A549 (cell line): ENCODE data around the gene PHACTR2. TPM values are rescaled to one million over a fixed set of nuclear protein-coding genes. Genes with fewer than 3 reads are reported as not detected.

ENCODE experiments used
- ATAC-seq, 2 experiments: fragments of 200-7000 bp in 1 of 2; fragments of >200 bp in 1 of 2; cut with Nextera tagmentation in 1 of 2; cut with Tn5 transposase in 1 of 2; 3 replicates each; pipeline versions ENCODE4 v1.8.0 to v1.9.1; 2018 to 2020; ENCODE audit warnings: mild to moderate bottlenecking in 1 of 2, moderate library complexity in 1 of 2
- CTCF ChIA-PET: fragments of 300-600 bp; sonication (Branson Sonifier 250); formaldehyde crosslinking; extraction: SDS; loops from one replicate; lab custom pipeline; 2021; ENCODE audit warnings: antibody characterized with exemption, inconsistent platforms; lab: Yijun Ruan, JAX
- POLR2A ChIA-PET: fragments of 350-600 bp; formaldehyde crosslinking; extraction: SDS; loops from one replicate; lab custom pipeline; 2021; ENCODE audit warnings: antibody characterized with exemption, inconsistent platforms; lab: Yijun Ruan, JAX
- DNase-seq, 2 experiments: peaks; one replicate each; pipeline versions ENCODE4 v3.0.0 to v3.0.0-alpha.2; 2011 to 2016; ENCODE audit warnings: low read depth in 1 of 2, low spot score in 1 of 2
- FAIRE-seq: peaks from 2 replicates; lab custom pipeline; 2011; peaks lifted over from hg19 to GRCh38; lab: Jason Lieb, UNC
- H3K27ac ChIP-seq, 2 experiments: fragments of >200 bp; sonication (Bioruptor Twin); formaldehyde crosslinking; 3 replicates each; pipeline ENCODE4 v1.5.1; 2016 to 2017
- H3K4me1 ChIP-seq: fragments of >200 bp; sonication (Bioruptor Twin); formaldehyde crosslinking; 3 replicates; pipeline ENCODE4 v1.6.1; 2016
- H3K4me2 ChIP-seq: fragments of >200 bp; sonication (Bioruptor Twin); formaldehyde crosslinking; 3 replicates; pipeline ENCODE4 v1.6.1; 2016
- H3K4me3 ChIP-seq: fragments of >200 bp; sonication (Bioruptor Twin); formaldehyde crosslinking; 3 replicates; pipeline ENCODE4 v1.5.1; 2016
- H3K9me3 ChIP-seq: fragments of >200 bp; sonication (Bioruptor Twin); formaldehyde crosslinking; 3 replicates; pipeline ENCODE4 v1.6.1; 2016
- ATOH8 ChIP-seq: fragments of 250-450 bp; sonication (Bioruptor Pico); IDR thresholded peaks from 2 replicates; pipeline ENCODE4 v1.5.0; 2020; ENCODE audit warnings: low read depth, mild to moderate bottlenecking, moderate library complexity
- BHLHE40 ChIP-seq: IDR thresholded peaks from 2 replicates; pipeline ENCODE4 v1.6.1; 2012; ENCODE audit warnings: low read depth, low read length, inconsistent platforms
- CBX2 ChIP-seq: fragments of 200-600 bp; sonication (generic); IDR thresholded peaks from 2 replicates; pipeline ENCODE4 v1.6.1; 2016; ENCODE audit warnings: low read depth, mild to moderate bottlenecking, borderline replicate concordance
- CEBPB ChIP-seq, 2 experiments: fragments of >200 bp in 1 of 2; sonication (Bioruptor Twin) in 1 of 2; formaldehyde crosslinking in 1 of 2; IDR thresholded peaks; 2 replicates each; pipeline ENCODE4 v1.6.1; 2012 to 2016
- CHD2 ChIP-seq: fragments of 150-350 bp; IDR thresholded peaks from 2 replicates; pipeline ENCODE4 v1.6.1; 2014; ENCODE audit warnings: low read length; ENCODE audit not compliant: partially characterized antibody
- EHF ChIP-seq: fragments of 250-450 bp; sonication (Bioruptor Pico); IDR thresholded peaks from 2 replicates; pipeline ENCODE4 v1.5.0; 2020; ENCODE audit warnings: mild to moderate bottlenecking
- EHMT2 ChIP-seq: fragments of 200-600 bp; sonication (generic); IDR thresholded peaks from 2 replicates; pipeline ENCODE4 v1.6.1; 2016; ENCODE audit warnings: antibody characterized with exemption, low read depth, mild to moderate bottlenecking, moderate library complexity
- ELK1 ChIP-seq: fragments of 150-350 bp; IDR thresholded peaks from 2 replicates; pipeline ENCODE4 v1.6.1; 2014; ENCODE audit warnings: low read depth, mild to moderate bottlenecking, low read length
- EP300 ChIP-seq, 2 experiments: fragments of >200 bp; sonication (Bioruptor Twin); formaldehyde crosslinking; IDR thresholded peaks; 2 replicates in 1 of 2; 3 replicates in 1 of 2; pipeline ENCODE4 v1.6.1; 2016 to 2017
- HES2 ChIP-seq: fragments of >200 bp; sonication (Bioruptor Twin); formaldehyde crosslinking; IDR thresholded peaks from 2 replicates; pipeline ENCODE4 v1.6.1; 2016
- KDM5A ChIP-seq: fragments of 200-600 bp; sonication (generic); IDR thresholded peaks from 2 replicates; pipeline ENCODE4 v1.6.1; 2016; ENCODE audit warnings: antibody characterized with exemption, mild to moderate bottlenecking
- MAFK ChIP-seq: fragments of 450-650 bp; IDR thresholded peaks from 2 replicates; pipeline ENCODE4 v1.6.1; 2014; ENCODE audit not compliant: partially characterized antibody
- PBX3 ChIP-seq: IDR thresholded peaks from 2 replicates; pipeline ENCODE4 v1.6.1; 2012
- PHF8 ChIP-seq: fragments of 200-600 bp; sonication (generic); IDR thresholded peaks from 2 replicates; pipeline ENCODE4 v1.6.1; 2016; ENCODE audit warnings: low read depth, mild to moderate bottlenecking, antibody characterized with exemption, moderate library complexity, borderline replicate concordance
- POLR2AphosphoS2 ChIP-seq: conservative IDR thresholded peaks from 2 replicates; pipeline ENCODE4 v1.6.1; 2012; ENCODE audit warnings: low read length, improper control_type of control experiment, inconsistent platforms
- RAD21 ChIP-seq, 2 experiments: fragments of >200 bp in 1 of 2; sonication (Bioruptor Twin) in 1 of 2; formaldehyde crosslinking in 1 of 2; IDR thresholded peaks in 1 of 2; conservative IDR thresholded peaks in 1 of 2; 2 replicates in 1 of 2; 3 replicates in 1 of 2; pipeline ENCODE4 v1.6.1; 2012 to 2018; ENCODE audit warnings: inconsistent platforms in 1 of 2
- RARB ChIP-seq: fragments of 250-450 bp; sonication (Bioruptor Pico); IDR thresholded peaks from 2 replicates; pipeline ENCODE4 v1.8.0; 2021; ENCODE audit warnings: mild to moderate bottlenecking, moderate library complexity
- REST ChIP-seq: fragments of 200-600 bp; sonication (generic); IDR thresholded peaks from 2 replicates; pipeline ENCODE4 v1.6.1; 2016; ENCODE audit warnings: antibody characterized with exemption, mild to moderate bottlenecking, moderate library complexity
- SMC3 ChIP-seq: fragments of >200 bp; sonication (Bioruptor Twin); formaldehyde crosslinking; IDR thresholded peaks from 3 replicates; pipeline ENCODE4 v1.6.1; 2018; ENCODE audit warnings: inconsistent platforms
- ZFP36 ChIP-seq: fragments of 450-650 bp; IDR thresholded peaks from 2 replicates; pipeline ENCODE4 v1.6.1; 2014; ENCODE audit warnings: borderline replicate concordance; ENCODE audit not compliant: partially characterized antibody
- WGBS: methylation state at CpG from one replicate; pipeline ENCODE4 v1.1.6; 2017; ENCODE audit errors: missing lambda C conversion rate; 5-methylcytosine and 5-hydroxymethylcytosine counted together
- polyA plus RNA-seq, 4 experiments: library from polyadenylated mRNA; depleted of rRNA in 3 of 4; stranded (reverse); fragments of >200 nt; fragmentation: RNase III in 1 of 4; extraction: RNeasy Plus Mini Kit Qiagen cat#74134 plus additional on column Dnase treatment in 1 of 4; gene quantifications; 2 replicates in 3 of 4; 3 replicates in 1 of 4; pipeline ENCODE4 v1.2.3, GENCODE V29; 2011 to 2017

Gene PHACTR2
- polyA plus RNA-seq, 2 of the 4 experiments (the other 2 are of a cell fraction), result 2.5 to 10.4 TPM

- no peak for TF ChIP-seq ATOH8
- no peak for TF ChIP-seq PHF8
- no peak for TF ChIP-seq ELK1
Measured at GRCh38 chr6:143807103-143807772, 129.5 kb downstream of the PHACTR2 start (continued).

- DNase-seq, result no peak
- Histone ChIP-seq H3K27ac (no peak overlapping the region), H3K4me2 (no peak overlapping the region; the same call in 2 of the 3 replicates), H3K4me3 (no peak overlapping the region), H3K4me1 (peaks cover 16% of the 10 kb centered on the region; the same call in 2 of the 3 replicates), H3K9me3 (no peaks in the 10 kb centered on the region)
- ATAC-seq, result no peak
- 95% methylated on average over 2 of the region's 2 CpGs for WGBS
- ChIA-PET POLR2A (no interaction called here), CTCF (no interaction called here)
- no peak for FAIRE-seq
- TF ChIP-seq EHF (CRISPR knock-in tag) (no peak), MAFK (peak; percentile 20)
Measured at GRCh38 chr6:143810745-143811144, 133.0 kb downstream of the PHACTR2 start.

- Histone ChIP-seq H3K4me1 (peaks cover 16% of the 10 kb centered on the region; the same call in 2 of the 3 replicates), H3K4me3 (no peak overlapping the region), H3K4me2 (peak overlapping the region; percentile 55), H3K9me3 (no peaks in the 10 kb centered on the region), H3K27ac (peak overlapping the region in 1 of 2 experiments; percentile 28; a peak in 1 of 6 replicates)
- POLR2A ChIA-PET, result no interaction called here
- WGBS, result 33% methylated on average over 2 of the region's 2 CpGs
- CTCF ChIA-PET, result no interaction called here
- DNase-seq (peak in 1 of 2 experiments; percentile 2), ATAC-seq (peak in 1 of 2 experiments; percentile 44; a peak in 1 of 6 replicates), FAIRE-seq (no peak)
- TF ChIP-seq SMC3 (no peak), BHLHE40 (no peak), KDM5A (no peak)
Measured at GRCh38 chr6:143811501-143812157, 133.9 kb downstream of the PHACTR2 start.

- Histone ChIP-seq H3K4me1 (no peaks in the 10 kb centered on the region), H3K27ac (no peak overlapping the region), H3K9me3 (no peaks in the 10 kb centered on the region), H3K4me2 (no peak overlapping the region), H3K4me3 (no peak overlapping the region)
- DNase-seq (no peak), ATAC-seq (no peak), FAIRE-seq (no peak)
- TF ChIP-seq RARB (CRISPR knock-in tag), result no peak
- no peak for TF ChIP-seq REST
- TF ChIP-seq CEBPB (IDR thresholded peaks at IDR 0.05), result no peak
- no peak for TF ChIP-seq CBX2
- TF ChIP-seq KDM5A, result no peak
- no peak for TF ChIP-seq EP300 (IDR thresholded peaks at IDR 0.05)
- TF ChIP-seq HES2, result no peak
- TF ChIP-seq BHLHE40, result no peak
- TF ChIP-seq POLR2AphosphoS2, result no peak
- TF ChIP-seq PBX3, result no peak
- no peak for TF ChIP-seq CHD2
- no peak for TF ChIP-seq EHMT2
- no peak for TF ChIP-seq ZFP36
- TF ChIP-seq EHF (CRISPR knock-in tag), result no peak
- TF ChIP-seq RAD21 (conservative IDR thresholded peaks at IDR 0.05 in 1 of 2, IDR thresholded peaks at IDR 0.05 in 1 of 2), result no peak
- ChIA-PET POLR2A (no interaction called here), CTCF (no interaction called here)
Measured at GRCh38 chr6:143817621-143818020, 139.9 kb downstream of the PHACTR2 start.
